Gastrocnemius medialis (tissue), 4 donors: ENCODE data around the gene SAMMSON. TPM values are rescaled to one million over a fixed set of nuclear protein-coding genes. Genes with fewer than 3 reads are reported as not detected.

ENCODE experiments used
- ATAC-seq, 2 donors: fragments of 150-250 bp; one replicate each; pipeline ENCODE4 v1.9.1; 2016
- DNase-seq, 2 donors: peaks; one replicate each; pipeline ENCODE4 v3.0.0-alpha.2; 2019
- H3K27ac ChIP-seq, 4 donors: fragments of 200-600 bp; sonication (generic); 1 replicate in 1 of 4; 2 replicates in 3 of 4; pipeline ENCODE4 v1.5.1; 2016 to 2018; ENCODE audit warnings: mild to moderate bottlenecking in 2 of 4, moderate library complexity in 1 of 4
- H3K27me3 ChIP-seq, 3 donors: fragments of 200-600 bp; sonication (generic) in 2 of 3; 1 replicate in 1 of 3; 2 replicates in 2 of 3; pipeline versions ENCODE4 v1.5.1 to v1.6.0; 2016 to 2019; ENCODE audit warnings: mild to moderate bottlenecking in 1 of 3, moderate library complexity in 1 of 3
- H3K36me3 ChIP-seq, 2 donors: fragments of 200-600 bp; sonication (generic) in 1 of 2; one replicate each; pipeline ENCODE4 v1.5.1; 2017 to 2018
- H3K4me1 ChIP-seq, 2 donors: fragments of 200-600 bp; sonication (generic) in 1 of 2; one replicate each; pipeline ENCODE4 v1.5.1; 2016 to 2017; ENCODE audit warnings: mild to moderate bottlenecking in 2 of 2
- H3K4me3 ChIP-seq, 4 donors: fragments of 200-600 bp; sonication (generic) in 3 of 4; 1 replicate in 1 of 4; 2 replicates in 3 of 4; pipeline ENCODE4 v1.5.1; 2016 to 2019; ENCODE audit warnings: mild to moderate bottlenecking in 2 of 4
- H3K9me3 ChIP-seq, 3 donors: fragments of 200-600 bp; sonication (generic) in 2 of 3; 1 replicate in 1 of 3; 2 replicates in 2 of 3; pipeline ENCODE4 v1.5.1; 2016 to 2019
- POLR2A ChIP-seq, 2 donors: fragments of 450-650 bp; IDR thresholded peaks; one replicate each; pipeline ENCODE4 v1.6.1; 2017; ENCODE audit warnings: antibody characterized with exemption in 2 of 2, mild to moderate bottlenecking in 2 of 2, moderate library complexity in 2 of 2
- in situ Hi-C, 4 donors: fragments of 200-750 bp; cut with MboI; loops; one replicate each; pipeline versions ENCODE4 v1.15.0 to v1.8.0; 2017; ENCODE audit warnings: low sequenced_read_pairs in 4 of 4
- intact Hi-C: fragments of 100-400 bp; cut with DNase I; formaldehyde crosslinking; loops from one replicate; pipeline ENCODE4 v1.15.1; 2023; ENCODE audit warnings: low total_unique reads
- total RNA-seq, 4 donors: library from RNA; depleted of rRNA; stranded (reverse); fragments of >200 nt; gene quantifications; one replicate each; pipeline versions ENCODE4 v1.1.0 to v1.2.3, GENCODE V29; 2016
- TF ChIP-seq, protein P1 (sequence below), 5 experiments: fragments of 450-650 bp in 3 of 5; fragments of 200-600 bp in 2 of 5; sonication (generic) in 2 of 5; IDR thresholded peaks in 4 of 5; conservative IDR thresholded peaks in 1 of 5; 1 replicate in 4 of 5; 2 replicates in 1 of 5; pipeline ENCODE4 v1.5.1; 2016 to 2019; ENCODE audit warnings: antibody characterized with exemption in 5 of 5, mild to moderate bottlenecking in 3 of 5, moderate library complexity in 3 of 5

Gene SAMMSON
- total RNA-seq, 4 donors from 2014 or later, result not detected

DNA sequence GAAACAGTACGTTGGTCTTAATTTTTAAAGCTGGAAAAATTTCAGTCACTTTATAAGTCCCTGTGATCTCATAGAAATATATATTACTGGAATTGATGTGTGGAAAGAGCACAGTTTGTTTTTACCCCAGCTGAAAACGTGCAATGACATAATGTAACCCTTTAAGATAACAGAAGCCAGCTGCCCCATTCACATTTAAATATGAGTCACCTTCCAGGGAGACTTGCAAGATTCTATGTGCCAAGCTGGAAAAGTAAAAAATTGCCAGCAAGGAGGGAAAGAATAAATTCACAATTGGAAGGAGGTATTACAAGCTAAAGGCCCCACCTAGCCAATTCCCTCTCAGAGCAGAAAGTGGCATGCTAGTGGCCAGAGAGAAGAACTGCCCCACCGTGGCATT is 50.2 kb downstream of the SAMMSON start:
- no peaks in the 10 kb centered on the region for H3K4me1 ChIP-seq
- no peak for ATAC-seq
- H3K36me3 ChIP-seq, result no peaks in the 10 kb centered on the region
- intact Hi-C loops, result no loop called here
- no peak overlapping the region for H3K27ac ChIP-seq
- DNase-seq, result no peak
- no peak for TF ChIP-seq POLR2A (IDR thresholded peaks at IDR 0.05)
- TF ChIP-seq, protein P1, sequence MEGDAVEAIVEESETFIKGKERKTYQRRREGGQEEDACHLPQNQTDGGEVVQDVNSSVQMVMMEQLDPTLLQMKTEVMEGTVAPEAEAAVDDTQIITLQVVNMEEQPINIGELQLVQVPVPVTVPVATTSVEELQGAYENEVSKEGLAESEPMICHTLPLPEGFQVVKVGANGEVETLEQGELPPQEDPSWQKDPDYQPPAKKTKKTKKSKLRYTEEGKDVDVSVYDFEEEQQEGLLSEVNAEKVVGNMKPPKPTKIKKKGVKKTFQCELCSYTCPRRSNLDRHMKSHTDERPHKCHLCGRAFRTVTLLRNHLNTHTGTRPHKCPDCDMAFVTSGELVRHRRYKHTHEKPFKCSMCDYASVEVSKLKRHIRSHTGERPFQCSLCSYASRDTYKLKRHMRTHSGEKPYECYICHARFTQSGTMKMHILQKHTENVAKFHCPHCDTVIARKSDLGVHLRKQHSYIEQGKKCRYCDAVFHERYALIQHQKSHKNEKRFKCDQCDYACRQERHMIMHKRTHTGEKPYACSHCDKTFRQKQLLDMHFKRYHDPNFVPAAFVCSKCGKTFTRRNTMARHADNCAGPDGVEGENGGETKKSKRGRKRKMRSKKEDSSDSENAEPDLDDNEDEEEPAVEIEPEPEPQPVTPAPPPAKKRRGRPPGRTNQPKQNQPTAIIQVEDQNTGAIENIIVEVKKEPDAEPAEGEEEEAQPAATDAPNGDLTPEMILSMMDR (IDR thresholded peaks at IDR 0.05 in 4 of 5, conservative IDR thresholded peaks at IDR 0.05 in 1 of 5), result no peak
- H3K9me3 ChIP-seq, result no peaks in the 10 kb centered on the region
- no peaks in the 10 kb centered on the region for H3K27me3 ChIP-seq
- H3K4me3 ChIP-seq, result no peak overlapping the region
- in situ Hi-C loops, result loop anchor here in 3 of 4 donors (25.0 kb wide), 1 partner anchor 1613 kb away; no protein-coding TSS in a partner anchor

DNA sequence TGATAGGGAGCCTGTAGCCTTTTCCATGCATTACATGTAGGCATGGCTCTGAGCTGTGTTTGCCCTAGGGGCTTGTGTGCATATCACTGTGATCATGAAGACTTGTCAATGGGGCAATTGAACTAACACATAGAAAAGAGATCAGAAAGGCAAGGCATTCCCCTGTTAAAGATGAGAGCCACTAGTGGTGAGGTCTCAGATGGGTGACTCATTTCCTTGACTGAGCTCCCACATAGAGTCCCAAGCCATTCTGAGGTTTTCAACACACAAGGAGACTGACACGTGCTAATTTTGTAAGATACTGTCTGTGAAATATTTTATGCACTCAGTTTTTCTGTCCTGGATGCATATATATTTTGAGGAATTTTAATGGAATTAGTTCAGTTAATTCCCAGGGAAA is 53.8 kb downstream of the SAMMSON start:
- H3K36me3 ChIP-seq, result no peaks in the 10 kb centered on the region
- no peaks in the 10 kb centered on the region for H3K27me3 ChIP-seq
- no peak for ATAC-seq
- intact Hi-C loops (no loop called here), in situ Hi-C loops (loop anchor here in 3 of 4 donors (25.0 kb wide), 1 partner anchor 1609 kb away; no protein-coding TSS in a partner anchor)
- no peaks in the 10 kb centered on the region for H3K4me1 ChIP-seq
- TF ChIP-seq POLR2A (IDR thresholded peaks at IDR 0.05), result no peak
- TF ChIP-seq, protein P1 (IDR thresholded peaks at IDR 0.05 in 4 of 5, conservative IDR thresholded peaks at IDR 0.05 in 1 of 5), result no peak
- H3K27ac ChIP-seq, result no peak overlapping the region
- no peaks in the 10 kb centered on the region for H3K9me3 ChIP-seq
- H3K4me3 ChIP-seq, result no peak overlapping the region
- DNase-seq, result no peak

DNA sequence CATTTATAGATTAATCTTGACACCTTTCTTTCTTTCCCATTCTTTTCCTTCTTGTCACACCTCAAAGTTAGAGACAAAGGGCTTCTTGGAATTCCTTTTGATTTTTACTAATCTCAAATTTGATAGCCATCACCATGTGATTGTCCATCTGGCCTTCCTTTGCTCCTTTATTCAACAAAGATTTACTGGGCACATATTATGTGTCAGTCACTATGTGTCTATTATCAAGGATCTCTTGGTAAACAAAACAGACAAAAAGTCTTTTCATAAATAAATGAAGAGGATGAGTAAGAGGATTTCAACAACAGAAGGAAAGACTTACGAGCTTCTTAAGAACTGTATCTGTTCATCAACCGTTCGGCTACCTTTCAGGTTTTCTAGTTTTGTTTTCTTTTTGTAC is 56.5 kb downstream of the SAMMSON start:
- in situ Hi-C loops, result loop anchor here in 3 of 4 donors (25.0 kb wide), 1 partner anchor 1606 kb away; no protein-coding TSS in a partner anchor
- intact Hi-C loops, result no loop called here
- H3K27me3 ChIP-seq, result no peaks in the 10 kb centered on the region
- ATAC-seq, result no peak
- no peak overlapping the region for H3K4me3 ChIP-seq
- H3K9me3 ChIP-seq, result no peaks in the 10 kb centered on the region
- no peak for DNase-seq
- no peaks in the 10 kb centered on the region for H3K36me3 ChIP-seq
- H3K27ac ChIP-seq, result no peak overlapping the region
- TF ChIP-seq, protein P1 (IDR thresholded peaks at IDR 0.05 in 4 of 5, conservative IDR thresholded peaks at IDR 0.05 in 1 of 5), result no peak
- TF ChIP-seq POLR2A (IDR thresholded peaks at IDR 0.05), result no peak
- no peaks in the 10 kb centered on the region for H3K4me1 ChIP-seq

DNA sequence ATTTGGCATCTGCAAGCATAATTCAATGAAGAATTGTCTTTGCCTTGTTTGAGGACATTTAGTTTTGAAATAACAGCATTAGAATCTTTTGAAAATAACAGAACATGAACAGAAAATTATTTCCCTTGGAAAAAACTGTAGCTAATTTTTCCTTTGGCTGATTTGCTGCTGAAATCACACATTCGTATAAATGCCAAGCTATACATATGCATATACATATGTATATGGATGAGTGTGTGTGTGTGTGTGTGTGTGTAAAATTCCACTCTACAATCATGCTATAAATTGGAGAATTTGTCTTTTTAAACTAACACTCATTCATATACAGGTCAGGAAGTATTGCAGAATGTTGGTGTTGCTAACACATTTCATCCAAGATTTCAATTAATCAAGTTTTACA is 57.9 kb downstream of the SAMMSON start:
- Histone ChIP-seq H3K4me1 (no peaks in the 10 kb centered on the region), H3K27ac (no peak overlapping the region), H3K27me3 (no peaks in the 10 kb centered on the region), H3K4me3 (no peak overlapping the region), H3K36me3 (no peaks in the 10 kb centered on the region), H3K9me3 (no peaks in the 10 kb centered on the region)
- TF ChIP-seq POLR2A (IDR thresholded peaks at IDR 0.05), result no peak
- TF ChIP-seq, protein P1 (IDR thresholded peaks at IDR 0.05 in 4 of 5, conservative IDR thresholded peaks at IDR 0.05 in 1 of 5), result no peak
- DNase-seq, result no peak
- intact Hi-C loops, result no loop called here
- in situ Hi-C loops, result loop anchor here in 3 of 4 donors (25.0 kb wide), 1 partner anchor 1605 kb away; no protein-coding TSS in a partner anchor
- no peak for ATAC-seq

DNA sequence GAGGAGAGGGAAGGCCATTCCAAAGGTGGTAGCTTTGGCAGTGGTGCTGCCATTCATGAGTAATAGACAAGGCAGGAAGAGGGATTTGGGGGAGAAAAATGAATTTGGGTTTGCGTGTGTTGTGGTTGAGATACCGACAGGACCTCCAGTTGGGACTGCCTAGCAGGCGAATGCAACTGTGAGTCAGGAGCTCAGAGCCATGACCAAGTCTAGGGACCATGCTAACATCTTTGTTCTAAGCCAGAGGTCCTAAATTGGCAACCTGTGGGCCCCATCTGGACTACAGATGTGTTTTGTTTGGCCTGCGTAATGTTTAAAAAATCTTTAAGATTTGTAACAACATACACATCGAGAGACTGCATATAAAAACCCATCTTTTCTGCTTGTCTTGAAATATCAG is 61.6 kb downstream of the SAMMSON start:
- in situ Hi-C loops (loop anchor here in 3 of 4 donors (25.0 kb wide), 1 partner anchor 1601 kb away; no protein-coding TSS in a partner anchor), intact Hi-C loops (no loop called here)
- no peak for ATAC-seq

More for the DNA sequence above, 61.6 kb downstream of the SAMMSON start:
- TF ChIP-seq POLR2A (IDR thresholded peaks at IDR 0.05), result no peak
- TF ChIP-seq, protein P1 (IDR thresholded peaks at IDR 0.05 in 4 of 5, conservative IDR thresholded peaks at IDR 0.05 in 1 of 5), result no peak
- Histone ChIP-seq H3K27me3 (no peaks in the 10 kb centered on the region), H3K4me3 (no peak overlapping the region), H3K4me1 (no peaks in the 10 kb centered on the region), H3K36me3 (no peaks in the 10 kb centered on the region), H3K27ac (no peak overlapping the region), H3K9me3 (no peaks in the 10 kb centered on the region)
- DNase-seq, result no peak
